ENCODE measurements around the gene A3GALT2. TPM values are rescaled to one million over a fixed set of nuclear protein-coding genes. Genes with fewer than 3 reads are reported as not detected.
A peak's percentile ranks its signal among the peaks of the same experiment; 100 is the strongest.
"Not testable (repeated sequence)": the region's sequence is repeated elsewhere in the genome, so short reads cannot be mapped to it uniquely, and the experiment has no call there.

A3GALT2 gene
- total RNA-seq, 1 experiment from 2014 or later: not detected

- no peaks in the 10 kb centered on the region for H3K9me3 ChIP-seq (ENCODE audit: low read length)
- no peak overlapping the region for H3K4me2 ChIP-seq (ENCODE audit: low read depth, low read length, poor library complexity, severe bottlenecking)
- H4K20me1 ChIP-seq (ENCODE audit: insufficient read depth, low read depth, low read length): no peaks in the 10 kb centered on the region
- peaks cover 18% of the 10 kb centered on the region for H3K4me1 ChIP-seq (ENCODE audit: low read length)
- no peaks in the 10 kb centered on the region for H3K36me3 ChIP-seq (ENCODE audit: insufficient read depth, low read length)
- DNase-seq: no peak
- H3K27ac ChIP-seq (ENCODE audit: low read length): no peak overlapping the region
- H3K9ac ChIP-seq (ENCODE audit: low read length): no peak overlapping the region
- H3K4me3 ChIP-seq (ENCODE audit: low read length): no peak overlapping the region
- no peaks in the 10 kb centered on the region for H3K79me2 ChIP-seq (ENCODE audit: low read length)
- no peaks in the 10 kb centered on the region for H3K9me2 ChIP-seq (replicated peaks; ENCODE audit: insufficient read depth, low read length)
- H2AFZ ChIP-seq (ENCODE audit: low read length): no peak overlapping the region
- no peaks in the 10 kb centered on the region for H3K27me3 ChIP-seq (ENCODE audit: low read length)
These were observed 10.2 kb downstream of the A3GALT2 start for GRCh38 chr1:33310702-33311101.

GRCh38 chr1:33309351-33309750 is 11.5 kb downstream of the A3GALT2 start:
- H3K4me1 ChIP-seq (ENCODE audit: low read length): peaks cover 12% of the 10 kb centered on the region
- H3K9me3 ChIP-seq (ENCODE audit: low read length); DNase-seq; H3K9ac ChIP-seq (ENCODE audit: low read length); H3K36me3 ChIP-seq (ENCODE audit: insufficient read depth, low read length); H3K27me3 ChIP-seq (ENCODE audit: low read length); H3K4me2 ChIP-seq (ENCODE audit: low read depth, low read length, poor library complexity, severe bottlenecking); H3K9me2 ChIP-seq (replicated peaks; ENCODE audit: insufficient read depth, low read length); H2AFZ ChIP-seq (ENCODE audit: low read length); H4K20me1 ChIP-seq (ENCODE audit: insufficient read depth, low read depth, low read length); H3K79me2 ChIP-seq (ENCODE audit: low read length); H3K4me3 ChIP-seq (ENCODE audit: low read length); H3K27ac ChIP-seq (ENCODE audit: low read length): not testable (repeated sequence)

- Histone ChIP-seq H4K20me1 (ENCODE audit: insufficient read depth, low read depth, low read length) (no peaks in the 10 kb centered on the region), H3K9me2 (replicated peaks; ENCODE audit: insufficient read depth, low read length) (no peaks in the 10 kb centered on the region), H3K27ac (ENCODE audit: low read length) (no peak overlapping the region), H3K27me3 (ENCODE audit: low read length) (no peaks in the 10 kb centered on the region), H3K9ac (ENCODE audit: low read length) (no peak overlapping the region), H3K9me3 (ENCODE audit: low read length) (no peaks in the 10 kb centered on the region), H3K79me2 (ENCODE audit: low read length) (no peaks in the 10 kb centered on the region), H3K4me3 (ENCODE audit: low read length) (no peak overlapping the region), H2AFZ (ENCODE audit: low read length) (no peak overlapping the region), H3K4me1 (ENCODE audit: low read length) (peaks cover 11% of the 10 kb centered on the region), H3K4me2 (ENCODE audit: low read depth, low read length, poor library complexity, severe bottlenecking) (no peak overlapping the region), H3K36me3 (ENCODE audit: insufficient read depth, low read length) (no peaks in the 10 kb centered on the region)
- no peak for DNase-seq
These were observed 13.4 kb downstream of the A3GALT2 start for GRCh38 chr1:33307494-33307864.

GRCh38 chr1:33306653-33307493 is 14.0 kb downstream of the A3GALT2 start:
- Histone ChIP-seq H3K9me3 (ENCODE audit: low read length) (no peaks in the 10 kb centered on the region), H3K4me3 (ENCODE audit: low read length) (no peak overlapping the region)

GRCh38 chr1:33305816-33306652 is 14.9 kb downstream of the A3GALT2 start:
- no peaks in the 10 kb centered on the region for H3K36me3 ChIP-seq (ENCODE audit: insufficient read depth, low read length)
- no peaks in the 10 kb centered on the region for H3K27me3 ChIP-seq (ENCODE audit: low read length)
- no peak overlapping the region for H2AFZ ChIP-seq (ENCODE audit: low read length)
- H3K27ac ChIP-seq (ENCODE audit: low read length): peak overlapping the region; percentile 15; the same call in 1 of the 2 replicates
- no peaks in the 10 kb centered on the region for H3K9me2 ChIP-seq (replicated peaks; ENCODE audit: insufficient read depth, low read length)
- H3K4me3 ChIP-seq (ENCODE audit: low read length): no peak overlapping the region
- DNase-seq: no peak
- no peaks in the 10 kb centered on the region for H3K79me2 ChIP-seq (ENCODE audit: low read length)
- H3K9me3 ChIP-seq (ENCODE audit: low read length): no peaks in the 10 kb centered on the region
- H3K4me1 ChIP-seq (ENCODE audit: low read length): peaks cover 11% of the 10 kb centered on the region
- H4K20me1 ChIP-seq (ENCODE audit: insufficient read depth, low read depth, low read length): no peaks in the 10 kb centered on the region
- peak overlapping the region; percentile 24 for H3K4me2 ChIP-seq (ENCODE audit: low read depth, low read length, poor library complexity, severe bottlenecking)
- H3K9ac ChIP-seq (ENCODE audit: low read length): no peak overlapping the region

More at GRCh38 chr1:33306653-33307493, 14.0 kb downstream of the A3GALT2 start:
- Histone ChIP-seq H3K4me1 (ENCODE audit: low read length) (peaks cover 11% of the 10 kb centered on the region), H3K27ac (ENCODE audit: low read length) (peak overlapping the region; percentile 15; the same call in 1 of the 2 replicates), H3K36me3 (ENCODE audit: insufficient read depth, low read length) (no peaks in the 10 kb centered on the region), H3K9me2 (replicated peaks; ENCODE audit: insufficient read depth, low read length) (no peaks in the 10 kb centered on the region), H3K9ac (ENCODE audit: low read length) (no peak overlapping the region), H3K27me3 (ENCODE audit: low read length) (no peaks in the 10 kb centered on the region), H4K20me1 (ENCODE audit: insufficient read depth, low read depth, low read length) (no peaks in the 10 kb centered on the region), H3K4me2 (ENCODE audit: low read depth, low read length, poor library complexity, severe bottlenecking) (peak overlapping the region; percentile 24), H3K79me2 (ENCODE audit: low read length) (no peaks in the 10 kb centered on the region), H2AFZ (ENCODE audit: low read length) (no peak overlapping the region)
- no peak for DNase-seq

- no peak overlapping the region for H3K27ac ChIP-seq (ENCODE audit: low read length)
- no peaks in the 10 kb centered on the region for H3K79me2 ChIP-seq (ENCODE audit: low read length)
- H3K27me3 ChIP-seq (ENCODE audit: low read length): no peaks in the 10 kb centered on the region
- no peaks in the 10 kb centered on the region for H4K20me1 ChIP-seq (ENCODE audit: insufficient read depth, low read depth, low read length)
- H3K36me3 ChIP-seq (ENCODE audit: insufficient read depth, low read length): no peaks in the 10 kb centered on the region
- no peaks in the 10 kb centered on the region for H3K9me3 ChIP-seq (ENCODE audit: low read length)
- H3K9ac ChIP-seq (ENCODE audit: low read length): no peak overlapping the region
- H3K9me2 ChIP-seq (replicated peaks; ENCODE audit: insufficient read depth, low read length): no peaks in the 10 kb centered on the region
- H3K4me1 ChIP-seq (ENCODE audit: low read length): peaks cover 20% of the 10 kb centered on the region
- no peak overlapping the region for H2AFZ ChIP-seq (ENCODE audit: low read length)
- H3K4me2 ChIP-seq (ENCODE audit: low read depth, low read length, poor library complexity, severe bottlenecking): no peak overlapping the region
- DNase-seq: no peak
- no peak overlapping the region for H3K4me3 ChIP-seq (ENCODE audit: low read length)
These were observed 15.9 kb downstream of the A3GALT2 start for GRCh38 chr1:33305016-33305415.

GRCh38 chr1:33302325-33302724 is 18.6 kb downstream of the A3GALT2 start:
- no peaks in the 10 kb centered on the region for H4K20me1 ChIP-seq (ENCODE audit: insufficient read depth, low read depth, low read length)
- H3K79me2 ChIP-seq (ENCODE audit: low read length): no peaks in the 10 kb centered on the region
- no peak overlapping the region for H2AFZ ChIP-seq (ENCODE audit: low read length)
- H3K9ac ChIP-seq (ENCODE audit: low read length): no peak overlapping the region
- no peaks in the 10 kb centered on the region for H3K9me2 ChIP-seq (replicated peaks; ENCODE audit: insufficient read depth, low read length)
- no peak overlapping the region for H3K4me3 ChIP-seq (ENCODE audit: low read length)
- H3K9me3 ChIP-seq (ENCODE audit: low read length): no peaks in the 10 kb centered on the region
- H3K4me2 ChIP-seq (ENCODE audit: low read depth, low read length, poor library complexity, severe bottlenecking): no peak overlapping the region
- H3K27me3 ChIP-seq (ENCODE audit: low read length): no peaks in the 10 kb centered on the region
- no peak overlapping the region for H3K27ac ChIP-seq (ENCODE audit: low read length)
- H3K36me3 ChIP-seq (ENCODE audit: insufficient read depth, low read length): no peaks in the 10 kb centered on the region
- DNase-seq: peak; percentile 56
- H3K4me1 ChIP-seq (ENCODE audit: low read length): peaks cover 24% of the 10 kb centered on the region

GRCh38 chr1:33301273-33301984 is 19.5 kb downstream of the A3GALT2 start:
- Histone ChIP-seq H3K27ac (ENCODE audit: low read length) (no peak overlapping the region), H3K4me1 (ENCODE audit: low read length) (peaks cover 20% of the 10 kb centered on the region), H3K36me3 (ENCODE audit: insufficient read depth, low read length) (no peaks in the 10 kb centered on the region), H3K9me2 (replicated peaks; ENCODE audit: insufficient read depth, low read length) (no peaks in the 10 kb centered on the region), H4K20me1 (ENCODE audit: insufficient read depth, low read depth, low read length) (no peaks in the 10 kb centered on the region), H3K9ac (ENCODE audit: low read length) (no peak overlapping the region), H3K9me3 (ENCODE audit: low read length) (no peaks in the 10 kb centered on the region), H3K4me3 (ENCODE audit: low read length) (no peak overlapping the region), H3K27me3 (ENCODE audit: low read length) (no peaks in the 10 kb centered on the region), H3K79me2 (ENCODE audit: low read length) (no peaks in the 10 kb centered on the region), H2AFZ (ENCODE audit: low read length) (no peak overlapping the region), H3K4me2 (ENCODE audit: low read depth, low read length, poor library complexity, severe bottlenecking) (no peak overlapping the region)
- DNase-seq: no peak

Data from Karpas-422 (cell line).